Ramos (cell line): ENCODE data around the gene FUS.
"Not testable (repeated sequence)": the region's sequence is repeated elsewhere in the genome, so short reads cannot be mapped to it uniquely, and the experiment has no call there.

Source experiments
- in situ Hi-C: fragments of 300-500 bp; cut with MboI; formaldehyde crosslinking; loops from one replicate; pipeline ENCODE4 v1.14.3; 2022; ENCODE audit warnings: low sequenced_read_pairs; ENCODE audit not compliant: unreplicated experiment

FUS gene

GRCh38 chr16:31199430-31200041 lies 19.6 kb downstream of the FUS start:
- in situ Hi-C loops, result no loop called here

GRCh38 chr16:31200111-31200510 lies 20.2 kb downstream of the FUS start:
- in situ Hi-C loops, result not testable (repeated sequence)

- in situ Hi-C loops, result no loop called here
These were observed 21.1 kb downstream of the FUS start for GRCh38 chr16:31200821-31201568.

- in situ Hi-C loops, result no loop called here
These were observed 21.9 kb downstream of the FUS start for GRCh38 chr16:31201582-31202413.

GRCh38 chr16:31202414-31203375 lies 22.8 kb downstream of the FUS start, which contains the start of gene PYCARD:
PYCARD (minus strand) TSS chr16:31202760; CDS start chr16:31202690, 70 bp downstream.
- in situ Hi-C loops, result no loop called here

- in situ Hi-C loops, result no loop called here
These were observed 25.1 kb downstream of the FUS start for GRCh38 chr16:31204871-31205666.

GRCh38 chr16:31206776-31207175 lies 26.8 kb downstream of the FUS start:
- in situ Hi-C loops, result no loop called here

GRCh38 chr16:31213342-31213741 lies 33.4 kb downstream of the FUS start:
- in situ Hi-C loops, result no loop called here

GRCh38 chr16:31213877-31214707 lies 34.2 kb downstream of the FUS start, which contains the start of gene TRIM72:
TRIM72 (plus strand) TSS chr16:31214119; CDS start chr16:31214739, 620 bp downstream.
- in situ Hi-C loops, result no loop called here

GRCh38 chr16:31214708-31215286 lies 34.9 kb downstream of the FUS start:
- in situ Hi-C loops, result no loop called here

- in situ Hi-C loops, result no loop called here
These were observed 35.6 kb downstream of the FUS start for GRCh38 chr16:31215287-31216162.

- in situ Hi-C loops, result no loop called here
These were observed 36.6 kb downstream of the FUS start, which contains the start of gene PYDC1 for GRCh38 chr16:31216422-31217135. PYDC1 (minus strand) TSS chr16:31217135; CDS start chr16:31217028, 107 bp downstream.

GRCh38 chr16:31217136-31217530 lies 37.2 kb downstream of the FUS start:
- in situ Hi-C loops, result no loop called here

- in situ Hi-C loops, result no loop called here
These were observed 39.3 kb downstream of the FUS start for GRCh38 chr16:31219154-31219741.

- in situ Hi-C loops, result no loop called here
These were observed 41.6 kb downstream of the FUS start for GRCh38 chr16:31221357-31222160.
